ENCODE measurements around the gene ELMO3. TPM values are rescaled to one million over a fixed set of nuclear protein-coding genes. Genes with fewer than 3 reads are reported as not detected.
A peak's percentile ranks its signal among the peaks of the same experiment; 100 is the strongest.

Gene ELMO3
- total and polyA plus RNA-seq, 2 of the 13 experiments (the other 11 are each of a cell fraction or from before 2014, with no cell fraction given), result 2.6 to 4.0 TPM

DNA sequence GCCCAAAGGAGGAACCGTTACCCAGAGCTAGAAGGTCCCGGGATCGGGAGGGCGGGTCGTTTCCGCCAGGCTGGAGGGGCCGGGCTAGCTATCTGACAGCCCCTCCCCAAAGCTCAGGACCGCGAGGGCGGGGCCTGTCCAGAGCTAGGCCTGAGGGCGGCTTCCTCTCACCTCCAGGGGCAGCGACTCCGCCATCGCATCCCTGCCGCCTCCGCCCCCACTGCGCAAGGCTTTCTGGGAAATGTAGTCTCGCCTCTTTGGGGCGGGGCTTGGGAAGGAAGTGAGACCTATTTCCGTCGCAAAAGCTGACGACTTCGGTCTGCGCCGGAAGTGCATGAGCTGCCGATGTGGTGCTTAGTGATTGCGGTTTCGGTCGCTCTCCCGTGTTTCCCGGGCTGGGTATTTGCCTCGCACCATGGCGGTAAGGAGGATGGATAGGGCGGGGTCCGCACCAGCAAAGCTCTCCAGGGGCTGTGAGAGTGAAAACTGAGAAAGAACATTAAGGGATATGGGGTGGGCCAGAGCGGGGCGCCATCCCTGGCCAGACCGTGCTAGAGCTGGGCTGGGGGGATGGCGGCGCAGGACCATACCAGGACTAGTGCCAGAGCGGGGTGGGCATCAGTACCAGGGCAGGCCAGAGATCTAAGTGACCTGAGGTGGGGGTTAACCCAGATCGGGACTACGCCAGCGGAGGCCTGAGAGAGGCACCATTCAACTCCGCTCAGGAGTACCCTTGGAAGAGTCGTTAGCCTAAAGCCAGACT is 28.1 kb downstream of the ELMO3 start, which contains the start of gene TMEM208 (continued):
- TF ChIP-seq, protein P1, sequence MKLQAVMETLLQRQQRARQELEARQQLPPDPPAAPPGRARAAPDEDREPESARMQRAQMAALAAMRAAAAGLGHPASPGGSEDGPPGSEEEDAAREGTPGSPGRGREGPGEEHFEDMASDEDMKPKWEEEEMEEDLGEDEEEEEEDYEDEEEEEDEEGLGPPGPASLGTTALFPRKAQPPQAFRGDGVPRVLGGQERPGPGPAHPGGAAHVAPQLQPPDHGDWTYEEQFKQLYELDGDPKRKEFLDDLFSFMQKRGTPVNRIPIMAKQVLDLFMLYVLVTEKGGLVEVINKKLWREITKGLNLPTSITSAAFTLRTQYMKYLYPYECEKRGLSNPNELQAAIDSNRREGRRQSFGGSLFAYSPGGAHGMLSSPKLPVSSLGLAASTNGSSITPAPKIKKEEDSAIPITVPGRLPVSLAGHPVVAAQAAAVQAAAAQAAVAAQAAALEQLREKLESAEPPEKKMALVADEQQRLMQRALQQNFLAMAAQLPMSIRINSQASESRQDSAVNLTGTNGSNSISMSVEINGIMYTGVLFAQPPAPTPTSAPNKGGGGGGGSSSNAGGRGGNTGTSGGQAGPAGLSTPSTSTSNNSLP (IDR thresholded peaks at IDR 0.05; ENCODE audit: low read depth, low read length), result peak; percentile 40; the same call in 1 of the 2 replicates
- TF ChIP-seq SRY (CRISPR knock-in tag; IDR thresholded peaks at IDR 0.05), result 0 out of 2 replicates have a peak, but pooled peaks have one; percentile 73
- TF ChIP-seq CCDC6 (CRISPR knock-in tag; IDR thresholded peaks at IDR 0.05), result peak; percentile 92
- peak; percentile 84 for TF ChIP-seq TEAD3 (CRISPR knock-in tag; optimal IDR thresholded peaks at IDR 0.05; ENCODE audit: borderline replicate concordance)
- TF ChIP-seq CREM (IDR thresholded peaks at IDR 0.05), result peak; percentile 100
- TF ChIP-seq CREM (CRISPR knock-in tag; IDR thresholded peaks at IDR 0.05), result peak; percentile 99
- TF ChIP-seq ZNF781 (CRISPR knock-in tag; IDR thresholded peaks at IDR 0.05; ENCODE audit: borderline replicate concordance, not compliant biosample characterization), result peak; percentile 38
- TF ChIP-seq, protein P2, sequence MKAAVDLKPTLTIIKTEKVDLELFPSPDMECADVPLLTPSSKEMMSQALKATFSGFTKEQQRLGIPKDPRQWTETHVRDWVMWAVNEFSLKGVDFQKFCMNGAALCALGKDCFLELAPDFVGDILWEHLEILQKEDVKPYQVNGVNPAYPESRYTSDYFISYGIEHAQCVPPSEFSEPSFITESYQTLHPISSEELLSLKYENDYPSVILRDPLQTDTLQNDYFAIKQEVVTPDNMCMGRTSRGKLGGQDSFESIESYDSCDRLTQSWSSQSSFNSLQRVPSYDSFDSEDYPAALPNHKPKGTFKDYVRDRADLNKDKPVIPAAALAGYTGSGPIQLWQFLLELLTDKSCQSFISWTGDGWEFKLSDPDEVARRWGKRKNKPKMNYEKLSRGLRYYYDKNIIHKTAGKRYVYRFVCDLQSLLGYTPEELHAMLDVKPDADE (CRISPR knock-in tag; IDR thresholded peaks at IDR 0.05), result peak; percentile 80; the same call in 1 of the 2 replicates
- no peak; the same call in 1 of the 2 replicates for TF ChIP-seq REL (CRISPR knock-in tag; conservative IDR thresholded peaks at IDR 0.05)
- TF ChIP-seq, protein P3, sequence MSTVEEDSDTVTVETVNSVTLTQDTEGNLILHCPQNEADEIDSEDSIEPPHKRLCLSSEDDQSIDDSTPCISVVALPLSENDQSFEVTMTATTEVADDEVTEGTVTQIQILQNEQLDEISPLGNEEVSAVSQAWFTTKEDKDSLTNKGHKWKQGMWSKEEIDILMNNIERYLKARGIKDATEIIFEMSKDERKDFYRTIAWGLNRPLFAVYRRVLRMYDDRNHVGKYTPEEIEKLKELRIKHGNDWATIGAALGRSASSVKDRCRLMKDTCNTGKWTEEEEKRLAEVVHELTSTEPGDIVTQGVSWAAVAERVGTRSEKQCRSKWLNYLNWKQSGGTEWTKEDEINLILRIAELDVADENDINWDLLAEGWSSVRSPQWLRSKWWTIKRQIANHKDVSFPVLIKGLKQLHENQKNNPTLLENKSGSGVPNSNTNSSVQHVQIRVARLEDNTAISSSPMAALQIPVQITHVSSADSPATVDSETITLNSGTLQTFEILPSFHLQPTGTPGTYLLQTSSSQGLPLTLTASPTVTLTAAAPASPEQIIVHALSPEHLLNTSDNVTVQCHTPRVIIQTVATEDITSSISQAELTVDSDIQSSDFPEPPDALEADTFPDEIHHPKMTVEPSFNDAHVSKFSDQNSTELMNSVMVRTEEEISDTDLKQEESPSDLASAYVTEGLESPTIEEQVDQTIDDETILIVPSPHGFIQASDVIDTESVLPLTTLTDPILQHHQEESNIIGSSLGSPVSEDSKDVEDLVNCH (CRISPR knock-in tag; IDR thresholded peaks at IDR 0.05), result no peak
- TF ChIP-seq MAFK (conservative IDR thresholded peaks at IDR 0.05 in 1 of 2, IDR thresholded peaks at IDR 0.05 in 1 of 2; ENCODE audit: low read length in 2 of 2), result peak in 1 of 2 experiments; percentile 60; a peak in 2 of 4 replicates
- TF ChIP-seq ZNF616 (CRISPR knock-in tag; IDR thresholded peaks at IDR 0.05; ENCODE audit: low read depth), result peak; percentile 95
- no peak for TF ChIP-seq ZNF484 (CRISPR knock-in tag; IDR thresholded peaks at IDR 0.05; ENCODE audit: borderline replicate concordance, low read depth)
- peak; percentile 88 for TF ChIP-seq ZKSCAN8 (CRISPR knock-in tag; IDR thresholded peaks at IDR 0.05; ENCODE audit: borderline replicate concordance)
- TF ChIP-seq, protein P4, sequence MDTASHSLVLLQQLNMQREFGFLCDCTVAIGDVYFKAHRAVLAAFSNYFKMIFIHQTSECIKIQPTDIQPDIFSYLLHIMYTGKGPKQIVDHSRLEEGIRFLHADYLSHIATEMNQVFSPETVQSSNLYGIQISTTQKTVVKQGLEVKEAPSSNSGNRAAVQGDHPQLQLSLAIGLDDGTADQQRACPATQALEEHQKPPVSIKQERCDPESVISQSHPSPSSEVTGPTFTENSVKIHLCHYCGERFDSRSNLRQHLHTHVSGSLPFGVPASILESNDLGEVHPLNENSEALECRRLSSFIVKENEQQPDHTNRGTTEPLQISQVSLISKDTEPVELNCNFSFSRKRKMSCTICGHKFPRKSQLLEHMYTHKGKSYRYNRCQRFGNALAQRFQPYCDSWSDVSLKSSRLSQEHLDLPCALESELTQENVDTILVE (CRISPR knock-in tag; IDR thresholded peaks at IDR 0.05), result peak; percentile 97
- no peak; the same call in 1 of the 2 replicates for TF ChIP-seq ZNF747 (CRISPR knock-in tag; IDR thresholded peaks at IDR 0.05; ENCODE audit: borderline replicate concordance)
- 0 out of 2 replicates have a peak, but pooled peaks have one; percentile 16 for TF ChIP-seq MTF2 (CRISPR knock-in tag; IDR thresholded peaks at IDR 0.05; ENCODE audit: borderline replicate concordance)
- TF ChIP-seq ZNF274 (CRISPR knock-in tag; IDR thresholded peaks at IDR 0.05), result peak; percentile 65
- TF ChIP-seq, protein P5, sequence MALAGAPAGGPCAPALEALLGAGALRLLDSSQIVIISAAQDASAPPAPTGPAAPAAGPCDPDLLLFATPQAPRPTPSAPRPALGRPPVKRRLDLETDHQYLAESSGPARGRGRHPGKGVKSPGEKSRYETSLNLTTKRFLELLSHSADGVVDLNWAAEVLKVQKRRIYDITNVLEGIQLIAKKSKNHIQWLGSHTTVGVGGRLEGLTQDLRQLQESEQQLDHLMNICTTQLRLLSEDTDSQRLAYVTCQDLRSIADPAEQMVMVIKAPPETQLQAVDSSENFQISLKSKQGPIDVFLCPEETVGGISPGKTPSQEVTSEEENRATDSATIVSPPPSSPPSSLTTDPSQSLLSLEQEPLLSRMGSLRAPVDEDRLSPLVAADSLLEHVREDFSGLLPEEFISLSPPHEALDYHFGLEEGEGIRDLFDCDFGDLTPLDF (CRISPR knock-in tag; IDR thresholded peaks at IDR 0.05), result peak; percentile 75; the same call in 1 of the 2 replicates
- no peak; the same call in 1 of the 2 replicates for TF ChIP-seq ZNF724P (CRISPR knock-in tag; IDR thresholded peaks at IDR 0.05; ENCODE audit: borderline replicate concordance)
- no peak for TF ChIP-seq MED8 (CRISPR knock-in tag; IDR thresholded peaks at IDR 0.05; ENCODE audit: insufficient replicate concordance)

All from HepG2 (cell line).